ENCODE measurements around the gene CAVIN1.
"Not testable (repeated sequence)": the region's sequence is repeated elsewhere in the genome, so short reads cannot be mapped to it uniquely, and the experiment has no call there.

Gene CAVIN1

DNA sequence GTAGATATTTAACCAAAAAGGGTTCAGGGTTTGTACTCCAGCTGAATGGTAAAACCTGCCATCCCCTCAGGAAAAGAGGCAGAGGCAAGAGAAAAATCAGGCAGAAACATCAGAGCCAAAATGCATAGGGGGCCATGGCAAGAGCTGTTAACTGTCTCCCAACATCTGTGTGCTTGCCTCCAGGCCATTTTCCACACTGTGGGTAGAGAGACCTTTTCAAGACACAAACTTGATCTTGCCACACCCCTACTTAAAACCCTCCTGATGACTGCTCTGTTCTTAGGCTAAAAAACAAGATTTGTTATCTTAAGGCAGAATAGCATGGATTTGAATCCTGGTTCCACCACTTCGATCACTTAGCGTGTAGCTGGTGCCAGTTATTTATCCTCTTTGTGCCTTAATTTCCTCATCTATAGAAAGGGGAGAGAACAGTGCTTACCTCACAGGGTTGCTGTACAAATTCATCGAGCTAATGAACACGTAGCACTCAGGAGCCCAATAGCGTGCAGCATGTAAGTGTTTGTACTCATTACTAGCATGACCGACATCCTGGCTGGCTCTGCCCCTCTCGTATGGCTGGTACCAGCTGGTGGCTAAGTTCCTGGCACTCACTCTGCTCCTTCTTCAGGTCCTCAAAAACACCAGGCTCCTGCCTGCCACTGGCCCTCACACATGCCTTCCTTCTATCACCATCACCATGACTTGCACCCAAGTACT lies 60.7 kb downstream of the CAVIN1 start:
- H3K4me1 ChIP-seq (ENCODE audit: control insufficient read depth, insufficient read depth, low read length), result no peaks in the 10 kb centered on the region
- H3K27me3 ChIP-seq (ENCODE audit: control insufficient read depth, insufficient read depth, low read length, poor library complexity, severe bottlenecking), result no peaks in the 10 kb centered on the region
- 91 to 92% methylated on average over 7 of the region's 7 CpGs for WGBS, 2 experiments
- H3K9me3 ChIP-seq (ENCODE audit: control insufficient read depth, low read length), result no peaks in the 10 kb centered on the region
- H3K36me3 ChIP-seq (ENCODE audit: control insufficient read depth, insufficient read depth, low read length), result no peaks in the 10 kb centered on the region
- H3K4me3 ChIP-seq (ENCODE audit: insufficient read depth, low read depth, low read length), result no peak overlapping the region
- H3K27ac ChIP-seq (ENCODE audit: insufficient read depth, low read depth, low read length, poor library complexity, severe bottlenecking), result no peak overlapping the region

- Histone ChIP-seq H3K9me3 (ENCODE audit: control insufficient read depth, low read length) (no peaks in the 10 kb centered on the region), H3K27ac (ENCODE audit: insufficient read depth, low read depth, low read length, poor library complexity, severe bottlenecking) (no peak overlapping the region), H3K4me3 (ENCODE audit: insufficient read depth, low read depth, low read length) (no peak overlapping the region), H3K27me3 (ENCODE audit: control insufficient read depth, insufficient read depth, low read length, poor library complexity, severe bottlenecking) (no peaks in the 10 kb centered on the region), H3K36me3 (ENCODE audit: control insufficient read depth, insufficient read depth, low read length) (no peaks in the 10 kb centered on the region), H3K4me1 (ENCODE audit: control insufficient read depth, insufficient read depth, low read length) (no peaks in the 10 kb centered on the region)
- WGBS, 2 experiments, result 5 to 25% methylated on average over 2 of the region's 2 CpGs
These were observed 61.3 kb downstream of the CAVIN1 start for GRCh38 chr17:42361781-42362186.

- H3K9me3 ChIP-seq (ENCODE audit: control insufficient read depth, low read length); H3K4me3 ChIP-seq (ENCODE audit: insufficient read depth, low read depth, low read length); H3K27me3 ChIP-seq (ENCODE audit: control insufficient read depth, insufficient read depth, low read length, poor library complexity, severe bottlenecking); H3K27ac ChIP-seq (ENCODE audit: insufficient read depth, low read depth, low read length, poor library complexity, severe bottlenecking); H3K4me1 ChIP-seq (ENCODE audit: control insufficient read depth, insufficient read depth, low read length); H3K36me3 ChIP-seq (ENCODE audit: control insufficient read depth, insufficient read depth, low read length): not testable (repeated sequence)
- WGBS, 2 experiments, result 90 to 92% methylated on average over 2 of the region's 2 CpGs
These were observed 62.7 kb downstream of the CAVIN1 start for GRCh38 chr17:42360388-42360787.

- Histone ChIP-seq H3K9me3 (ENCODE audit: control insufficient read depth, low read length) (no peaks in the 10 kb centered on the region), H3K27ac (ENCODE audit: insufficient read depth, low read depth, low read length, poor library complexity, severe bottlenecking) (no peak overlapping the region), H3K27me3 (ENCODE audit: control insufficient read depth, insufficient read depth, low read length, poor library complexity, severe bottlenecking) (no peaks in the 10 kb centered on the region), H3K4me3 (ENCODE audit: insufficient read depth, low read depth, low read length) (no peak overlapping the region), H3K4me1 (ENCODE audit: control insufficient read depth, insufficient read depth, low read length) (no peaks in the 10 kb centered on the region), H3K36me3 (ENCODE audit: control insufficient read depth, insufficient read depth, low read length) (no peaks in the 10 kb centered on the region)
- 91 to 94% methylated on average over 7 of the region's 7 CpGs for WGBS, 2 experiments
These were observed 63.9 kb downstream of the CAVIN1 start for GRCh38 chr17:42359133-42359532.

DNA sequence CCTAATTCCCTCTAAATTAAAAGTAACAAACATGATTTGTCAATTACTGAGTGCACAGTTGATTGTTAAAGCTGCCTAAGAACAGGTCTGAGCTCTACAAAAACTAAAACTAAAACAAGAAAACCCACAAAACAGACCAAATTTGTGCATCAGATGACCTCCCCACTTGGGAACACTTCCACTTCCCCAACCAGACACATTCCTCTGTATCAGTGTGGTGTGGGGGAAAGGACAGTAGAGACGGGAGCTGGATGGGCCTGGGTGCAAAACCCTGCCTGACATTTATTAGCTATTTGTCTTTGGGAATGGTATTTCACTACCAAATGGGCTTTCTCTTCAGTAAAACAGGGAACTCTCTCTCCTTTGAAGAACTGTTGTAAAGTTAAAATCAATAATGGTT lies 64.6 kb downstream of the CAVIN1 start:
- no peaks in the 10 kb centered on the region for H3K9me3 ChIP-seq (ENCODE audit: control insufficient read depth, low read length)
- WGBS, 2 experiments, result 77 to 83% methylated on average over 1 of the region's 1 CpG
- H3K4me1 ChIP-seq (ENCODE audit: control insufficient read depth, insufficient read depth, low read length), result no peaks in the 10 kb centered on the region
- no peaks in the 10 kb centered on the region for H3K36me3 ChIP-seq (ENCODE audit: control insufficient read depth, insufficient read depth, low read length)
- no peak overlapping the region for H3K4me3 ChIP-seq (ENCODE audit: insufficient read depth, low read depth, low read length)
- no peaks in the 10 kb centered on the region for H3K27me3 ChIP-seq (ENCODE audit: control insufficient read depth, insufficient read depth, low read length, poor library complexity, severe bottlenecking)
- H3K27ac ChIP-seq (ENCODE audit: insufficient read depth, low read depth, low read length, poor library complexity, severe bottlenecking), result no peak overlapping the region

GRCh38 chr17:42354956-42355843 lies 67.9 kb downstream of the CAVIN1 start:
- Histone ChIP-seq H3K27me3 (ENCODE audit: control insufficient read depth, insufficient read depth, low read length, poor library complexity, severe bottlenecking) (no peaks in the 10 kb centered on the region), H3K27ac (ENCODE audit: insufficient read depth, low read depth, low read length, poor library complexity, severe bottlenecking) (no peak overlapping the region), H3K4me3 (ENCODE audit: insufficient read depth, low read depth, low read length) (no peak overlapping the region), H3K36me3 (ENCODE audit: control insufficient read depth, insufficient read depth, low read length) (no peaks in the 10 kb centered on the region), H3K4me1 (ENCODE audit: control insufficient read depth, insufficient read depth, low read length) (no peaks in the 10 kb centered on the region), H3K9me3 (ENCODE audit: control insufficient read depth, low read length) (no peaks in the 10 kb centered on the region)
- WGBS, 2 experiments, result 90 to 100% methylated on average over 2 to 3 of the region's 3 CpGs
